HK-2 (cell line): ENCODE results near the gene IL20RB.

Source experiments
- DNase-seq: peaks from one replicate; pipeline ENCODE4 v3.0.0-alpha.2; 2018; ENCODE audit not compliant: unreplicated experiment

The IL20RB gene, protein sequence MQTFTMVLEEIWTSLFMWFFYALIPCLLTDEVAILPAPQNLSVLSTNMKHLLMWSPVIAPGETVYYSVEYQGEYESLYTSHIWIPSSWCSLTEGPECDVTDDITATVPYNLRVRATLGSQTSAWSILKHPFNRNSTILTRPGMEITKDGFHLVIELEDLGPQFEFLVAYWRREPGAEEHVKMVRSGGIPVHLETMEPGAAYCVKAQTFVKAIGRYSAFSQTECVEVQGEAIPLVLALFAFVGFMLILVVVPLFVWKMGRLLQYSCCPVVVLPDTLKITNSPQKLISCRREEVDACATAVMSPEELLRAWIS

DNA sequence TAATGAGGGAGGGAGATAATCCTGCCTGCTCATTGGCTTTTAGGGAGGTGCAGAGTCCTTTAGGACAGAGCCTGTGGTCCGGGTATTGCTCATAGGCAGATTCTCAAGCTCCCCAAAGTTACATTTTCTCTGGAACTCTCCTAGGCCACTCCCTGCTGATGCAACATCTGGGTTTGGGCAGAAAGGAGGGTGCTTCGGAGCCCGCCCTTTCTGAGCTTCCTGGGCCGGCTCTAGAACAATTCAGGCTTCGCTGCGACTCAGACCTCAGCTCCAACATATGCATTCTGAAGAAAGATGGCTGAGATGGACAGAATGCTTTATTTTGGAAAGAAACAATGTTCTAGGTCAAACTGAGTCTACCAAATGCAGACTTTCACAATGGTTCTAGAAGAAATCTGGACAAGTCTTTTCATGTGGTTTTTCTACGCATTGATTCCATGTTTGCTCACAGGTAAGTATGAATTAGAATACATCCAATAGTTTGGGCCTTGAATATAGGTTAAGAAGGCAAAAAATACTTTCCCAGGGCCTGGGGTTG lies at the start of gene IL20RB:
Gene IL20RB, plus strand, starts transcription at position 233 of the 538 bp plus-strand sequence. Its CDS starts 131 bp downstream, at position 364.
- peak; percentile 50 for DNase-seq

DNA sequence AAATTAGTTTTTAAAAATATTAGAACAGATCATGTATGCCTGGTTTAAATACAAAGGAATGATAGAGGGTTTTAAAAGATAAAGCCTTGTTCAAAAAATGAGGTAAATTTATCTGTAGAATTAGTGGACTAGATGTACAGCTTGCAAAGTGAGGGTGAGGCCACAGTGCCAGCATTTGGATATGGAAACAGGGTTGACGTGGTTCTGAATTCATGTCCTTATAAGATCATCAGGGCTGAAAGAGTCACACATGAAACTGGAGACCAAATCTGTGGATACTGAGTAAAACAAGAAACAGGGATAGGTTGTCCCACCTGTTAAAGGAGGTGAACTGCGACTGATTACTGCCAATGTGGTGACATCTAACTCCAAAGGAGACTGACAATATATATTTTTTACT lies 49.5 kb upstream of the IL20RB start:
- no peak for DNase-seq

DNA sequence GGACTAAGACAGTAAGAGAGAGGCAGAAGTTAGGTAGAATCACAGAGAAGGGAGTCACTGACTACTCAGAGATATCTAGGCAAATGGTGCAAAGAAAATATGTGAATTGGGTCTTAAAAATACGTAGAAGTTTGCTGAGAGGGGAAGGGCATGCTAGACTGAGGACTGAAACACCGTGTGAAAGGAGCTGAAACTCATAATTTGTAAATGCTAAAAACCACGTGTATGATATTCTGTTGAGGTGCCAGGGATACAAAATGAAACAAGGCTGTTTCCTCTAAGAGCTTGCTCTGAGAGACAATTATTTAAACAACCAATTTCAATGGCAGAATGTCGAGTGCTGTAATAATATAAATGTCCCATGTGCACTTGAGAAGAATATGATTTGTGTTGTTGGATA lies 48.6 kb upstream of the IL20RB start:
- DNase-seq: no peak

DNA sequence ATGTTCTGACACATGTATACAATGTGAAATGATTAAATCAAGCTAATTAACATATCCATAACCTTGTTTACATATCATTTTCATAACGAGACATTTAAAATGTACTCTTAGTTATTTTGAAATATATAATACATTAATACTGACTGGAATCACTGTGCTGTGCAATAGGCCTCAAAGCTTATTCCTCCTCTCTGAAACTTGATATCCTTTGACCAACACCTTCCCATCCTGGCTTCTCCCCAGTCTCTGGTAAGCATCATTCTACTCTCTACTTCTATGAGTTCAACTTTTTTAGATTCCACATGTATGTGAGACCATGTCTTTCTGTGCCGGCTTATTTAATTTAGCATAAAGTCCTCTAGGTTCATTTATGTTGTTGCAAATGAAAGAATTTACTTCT lies 47.1 kb upstream of the IL20RB start:
- DNase-seq: no peak

DNA sequence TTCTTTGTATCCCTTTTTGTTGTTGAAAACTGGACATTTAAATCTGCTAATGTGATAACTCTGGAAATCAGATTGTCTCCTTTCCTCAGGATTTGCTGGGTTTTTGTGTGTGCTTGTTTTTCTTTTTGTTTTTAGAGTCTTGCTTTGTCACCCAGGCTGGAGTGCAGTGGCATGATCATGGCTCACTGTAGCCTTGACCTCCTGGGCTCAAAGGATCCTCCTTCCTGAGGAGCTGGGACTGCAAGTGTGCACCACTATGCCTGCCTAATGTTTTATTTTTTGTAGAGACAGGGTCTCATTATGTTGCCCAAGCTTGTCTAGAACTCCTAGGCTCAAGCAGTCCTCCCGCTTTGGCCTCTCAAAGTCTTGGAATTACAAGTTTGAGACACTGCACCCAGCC lies 44.6 kb upstream of the IL20RB start:
- no peak for DNase-seq

DNA sequence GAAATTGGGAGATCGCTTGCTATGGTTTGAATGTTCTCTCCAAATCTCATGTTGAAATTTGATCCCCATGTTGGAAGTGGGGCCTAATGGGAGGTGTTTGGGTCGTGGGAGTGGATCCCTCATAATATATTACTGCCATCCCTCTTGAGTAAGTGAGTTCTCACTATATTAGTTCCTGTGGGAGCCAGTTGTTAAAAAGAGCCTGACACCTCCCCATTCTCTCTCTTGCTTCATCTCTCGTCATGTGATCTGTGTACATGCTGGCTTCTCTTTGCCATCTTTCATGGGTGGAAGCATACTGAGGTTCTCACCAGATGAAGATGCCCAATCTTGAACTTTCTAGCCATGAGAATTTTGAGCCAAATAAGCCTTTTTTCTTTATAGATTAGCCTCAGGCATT lies 43.0 kb upstream of the IL20RB start:
- DNase-seq: no peak

DNA sequence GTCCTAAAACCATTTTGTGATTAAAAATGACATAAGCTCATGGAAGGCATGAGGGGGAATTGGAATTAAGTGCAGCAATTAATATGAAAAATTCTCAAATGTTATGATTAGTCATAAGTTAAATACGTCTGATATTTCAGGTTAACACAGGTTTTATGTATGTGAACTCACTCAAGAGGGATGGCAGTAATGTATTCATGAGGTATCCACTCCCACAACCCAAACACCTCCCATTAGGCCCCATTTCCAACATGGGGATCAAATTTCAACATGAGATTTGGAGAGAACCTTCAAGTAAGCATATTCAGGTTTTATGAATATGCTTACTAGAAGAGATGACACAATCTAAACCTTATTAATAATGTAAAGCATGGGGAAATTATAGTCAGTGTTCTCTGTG lies 41.6 kb upstream of the IL20RB start:
- DNase-seq: no peak

DNA sequence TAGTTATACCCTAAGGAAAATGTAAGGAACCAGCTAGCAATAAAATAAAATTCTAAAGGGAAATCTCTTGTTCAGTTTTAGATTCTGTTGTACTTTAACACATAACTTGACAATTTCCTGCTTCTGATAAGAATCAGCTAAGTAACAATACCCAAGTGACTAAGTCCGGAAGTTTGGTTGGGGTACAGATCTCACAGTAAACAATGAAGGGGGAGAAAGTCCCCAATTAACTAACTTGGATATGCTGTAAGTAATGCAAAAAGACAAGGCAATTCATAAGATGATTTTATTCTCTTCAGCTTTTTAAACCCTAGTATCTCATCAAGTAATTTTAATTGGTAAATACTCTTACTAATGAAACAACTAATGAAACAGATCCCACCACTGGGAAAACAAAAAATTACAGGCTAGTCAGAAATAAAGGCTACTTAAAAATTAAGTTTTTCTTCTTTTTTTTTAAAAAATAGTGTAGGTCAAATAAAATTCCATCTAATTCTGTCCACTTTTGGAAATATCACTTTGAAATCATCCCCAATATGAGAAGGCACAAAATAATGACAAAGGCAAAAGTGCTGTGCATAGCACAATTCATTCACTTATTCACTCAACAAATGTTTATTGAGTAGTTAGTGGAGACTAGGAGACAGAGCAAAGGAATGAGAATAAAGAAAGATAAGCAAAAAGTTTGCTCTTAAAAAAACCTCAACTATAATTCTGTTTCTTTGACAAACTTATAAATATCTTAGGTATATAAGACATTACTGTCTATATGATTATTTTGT lies 37.8 kb upstream of the IL20RB start:
- DNase-seq: no peak

DNA sequence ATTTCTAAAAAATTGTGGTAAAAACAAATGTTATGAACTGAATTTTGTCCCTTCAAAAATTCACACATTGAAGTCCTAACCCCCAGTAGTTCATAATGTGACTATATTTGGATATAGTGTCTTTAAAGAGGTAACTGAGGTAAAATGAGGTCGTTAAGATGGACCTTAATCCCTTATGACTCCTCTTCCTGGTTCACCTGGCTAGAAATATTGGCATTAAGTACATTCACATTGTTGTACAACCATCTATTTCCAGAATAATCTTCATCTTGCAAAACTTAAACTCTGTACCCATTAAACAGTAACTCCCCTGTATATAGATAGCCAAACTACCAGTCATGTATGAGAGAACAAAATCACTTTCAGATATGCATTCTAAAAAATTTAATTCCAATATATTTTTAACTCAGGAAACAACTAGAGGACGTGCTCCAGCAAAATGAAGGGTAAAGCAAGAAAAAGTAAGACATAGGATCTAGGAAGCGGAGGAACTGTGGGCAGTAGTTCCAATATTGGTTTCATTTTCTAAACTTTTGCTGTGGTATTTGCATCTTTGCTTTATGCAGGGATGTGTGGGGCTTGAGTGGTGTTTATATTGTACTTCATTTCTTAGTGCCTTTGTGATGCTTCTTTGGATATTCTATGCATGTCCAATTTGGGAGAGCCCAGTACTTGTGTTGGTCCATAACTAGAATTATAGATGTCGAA lies 36.7 kb upstream of the IL20RB start:
- DNase-seq: no peak

DNA sequence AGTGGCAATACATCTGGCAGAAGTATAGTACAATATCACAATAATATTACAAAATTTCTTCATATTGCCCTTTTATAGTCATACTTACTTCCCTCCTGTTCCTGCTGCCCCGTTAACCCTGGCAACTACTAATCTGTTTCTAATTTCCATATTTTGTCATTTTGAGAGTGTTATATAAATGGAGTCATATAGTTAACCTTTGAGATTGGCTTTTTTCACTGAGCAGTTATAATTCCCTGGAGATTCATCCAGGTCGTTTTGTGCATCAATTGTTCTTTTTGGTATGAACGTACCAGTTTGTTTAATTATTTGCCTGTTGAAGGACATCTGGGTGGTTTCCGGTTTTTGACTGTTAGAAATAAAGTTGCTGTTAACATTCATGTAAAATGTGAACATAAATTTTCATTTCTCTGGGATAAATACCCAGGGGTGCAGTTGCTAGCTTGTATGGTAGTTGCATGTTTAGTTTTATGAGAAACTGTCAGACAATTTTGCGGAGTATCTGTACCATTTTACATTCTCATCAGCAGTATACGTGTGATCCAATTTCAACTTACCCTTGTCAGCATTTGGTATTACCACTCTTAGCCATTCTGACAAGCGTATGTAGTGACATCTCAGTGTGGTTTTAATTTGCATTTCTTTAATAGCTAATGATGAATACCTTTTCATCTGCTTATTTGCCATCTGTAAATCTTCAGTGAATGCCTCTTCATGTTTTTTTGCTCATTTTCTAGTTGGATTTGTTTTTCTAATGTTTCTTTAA lies 32.2 kb upstream of the IL20RB start:
- DNase-seq: no peak

DNA sequence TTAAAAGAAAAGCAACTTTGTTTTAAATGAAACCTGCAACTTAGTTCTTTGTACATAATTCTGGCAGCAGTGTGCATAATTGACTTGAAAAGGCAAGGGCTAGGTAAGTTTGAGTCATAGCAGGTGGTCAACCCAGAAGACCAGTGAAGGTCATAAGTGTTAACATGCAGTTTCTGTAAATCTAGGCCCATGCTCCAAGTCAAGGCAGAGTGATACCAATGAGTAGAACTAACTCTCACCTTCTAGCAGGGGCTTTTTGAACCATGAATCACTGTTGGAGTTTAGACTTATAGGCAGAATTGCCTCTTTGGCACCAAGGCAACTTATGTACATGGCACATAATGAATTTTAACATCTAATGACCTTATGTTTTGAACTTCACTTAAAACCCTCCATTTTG lies 29.5 kb upstream of the IL20RB start:
- no peak for DNase-seq

DNA sequence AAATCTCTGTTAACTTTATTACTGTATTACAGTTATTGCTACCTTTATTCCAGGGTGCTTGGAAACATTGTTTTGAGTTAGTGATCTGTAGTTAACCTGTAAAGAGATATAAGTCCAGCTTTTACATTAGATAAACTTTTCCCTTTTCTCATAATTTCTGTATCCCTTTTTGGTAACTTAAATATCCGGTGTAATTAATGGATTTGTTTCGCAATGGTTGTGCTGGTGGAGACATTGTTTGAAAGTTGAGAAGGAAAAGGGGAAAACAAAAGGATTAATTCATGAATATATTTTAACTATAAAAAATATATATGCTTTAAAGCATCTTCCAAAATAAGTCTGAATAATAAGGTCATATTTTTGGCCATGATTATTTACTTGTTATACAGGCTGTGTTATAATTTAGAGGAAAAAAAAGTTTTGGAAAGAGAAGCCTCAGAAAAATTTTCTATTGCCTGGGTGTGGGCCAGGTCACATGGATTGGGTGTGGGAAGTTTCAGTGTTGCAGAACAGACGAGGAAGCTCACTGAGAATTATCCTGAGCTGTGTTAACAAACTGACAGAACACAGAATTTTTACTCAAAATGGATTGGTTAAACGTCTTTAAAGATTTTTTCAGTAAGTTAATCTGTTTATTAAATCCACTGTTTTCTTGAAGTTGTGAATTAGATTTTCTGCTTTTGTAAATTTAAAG lies 27.7 kb upstream of the IL20RB start:
- no peak for DNase-seq

DNA sequence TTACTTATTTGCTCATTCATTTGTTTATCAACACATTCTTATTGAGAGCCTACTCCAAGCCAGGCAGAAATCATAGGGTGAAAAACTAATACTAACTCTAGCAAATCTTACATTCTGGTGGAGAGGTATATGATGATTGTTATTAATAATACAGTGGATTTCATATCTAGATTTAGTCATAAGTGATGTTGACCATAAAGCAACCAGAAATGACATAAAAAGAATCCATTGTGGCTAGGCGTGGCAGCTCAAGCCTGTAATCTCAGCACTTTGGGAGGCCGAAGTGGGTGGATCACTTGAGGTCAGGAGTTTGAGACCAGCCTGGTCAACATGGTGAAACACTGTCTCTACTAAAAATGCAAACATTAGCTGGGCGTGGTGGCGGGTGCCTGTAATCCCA lies 26.2 kb upstream of the IL20RB start:
- DNase-seq: no peak

DNA sequence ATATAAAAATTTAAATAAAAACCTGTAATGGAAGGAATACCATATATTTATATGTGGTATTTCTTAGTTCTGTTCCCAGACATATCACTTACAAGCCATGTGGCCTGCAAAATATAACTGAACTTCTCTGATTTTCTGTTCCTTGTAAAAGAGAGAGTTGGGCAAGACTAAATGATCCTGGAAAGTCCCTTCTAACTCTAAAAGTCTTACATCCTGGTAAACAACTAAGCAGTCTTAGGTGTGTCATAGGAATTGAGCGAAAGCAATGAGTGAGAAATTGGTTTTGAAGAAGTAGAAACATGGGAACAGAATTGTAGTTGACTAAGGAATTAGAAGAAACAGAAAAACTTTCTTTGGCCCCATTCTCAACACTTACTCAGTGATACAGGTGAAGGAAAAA lies 25.3 kb upstream of the IL20RB start:
- no peak for DNase-seq

DNA sequence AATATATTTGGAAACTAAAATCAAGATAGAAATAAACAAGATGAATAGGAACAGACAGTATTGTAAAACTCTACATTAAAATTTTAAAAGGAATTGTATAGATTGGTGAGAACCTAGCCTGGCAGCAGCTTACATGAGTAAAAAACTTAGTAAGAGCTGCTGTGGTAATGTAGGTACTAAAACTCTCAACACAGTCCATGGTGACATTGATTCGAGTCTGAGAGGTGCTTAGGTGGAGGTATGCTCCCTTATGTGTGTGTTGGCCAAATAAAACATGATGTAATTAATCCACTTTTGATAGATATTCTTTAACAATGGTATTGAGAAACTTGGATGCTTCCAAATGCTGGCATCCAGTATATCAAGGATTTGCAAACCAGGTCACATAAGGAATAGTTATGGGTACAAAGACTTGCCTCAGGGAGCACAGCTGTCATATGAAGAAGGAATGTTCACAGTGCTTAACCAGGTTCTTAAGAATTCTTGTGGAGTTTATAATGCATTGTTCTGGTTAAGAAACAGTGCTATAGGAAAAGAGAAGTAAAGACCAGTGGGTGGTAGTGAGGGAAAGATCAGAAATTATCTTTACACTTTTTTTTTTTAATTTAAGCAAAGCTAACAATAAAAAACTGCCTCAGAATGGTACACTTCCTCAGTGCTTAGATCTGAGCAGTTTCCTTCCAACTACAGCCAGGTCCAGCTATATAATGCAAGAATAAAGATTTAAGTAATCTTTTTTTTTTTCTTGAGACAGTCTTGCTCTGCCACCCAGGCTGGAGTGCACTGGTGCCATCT lies 24.6 kb upstream of the IL20RB start:
- DNase-seq: no peak

DNA sequence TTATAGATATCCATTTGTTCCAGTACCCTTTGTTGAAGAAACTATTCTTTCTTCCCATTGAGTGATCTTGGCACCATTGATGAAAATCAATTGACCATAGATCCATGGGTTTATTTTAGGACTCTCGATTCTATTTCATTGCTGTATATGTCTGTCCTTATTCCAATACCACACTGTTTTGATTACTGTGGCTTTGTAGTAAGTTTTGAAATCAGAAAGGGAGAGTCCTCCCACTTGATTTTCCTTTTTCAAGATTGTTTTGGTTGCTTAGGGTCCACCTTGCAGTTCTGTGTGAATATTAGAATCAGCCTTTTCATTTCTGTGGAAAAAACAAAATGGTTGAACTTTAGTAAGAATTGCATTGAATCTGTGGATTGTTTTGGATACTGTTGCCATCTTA lies 20.6 kb upstream of the IL20RB start:
- no peak for DNase-seq

DNA sequence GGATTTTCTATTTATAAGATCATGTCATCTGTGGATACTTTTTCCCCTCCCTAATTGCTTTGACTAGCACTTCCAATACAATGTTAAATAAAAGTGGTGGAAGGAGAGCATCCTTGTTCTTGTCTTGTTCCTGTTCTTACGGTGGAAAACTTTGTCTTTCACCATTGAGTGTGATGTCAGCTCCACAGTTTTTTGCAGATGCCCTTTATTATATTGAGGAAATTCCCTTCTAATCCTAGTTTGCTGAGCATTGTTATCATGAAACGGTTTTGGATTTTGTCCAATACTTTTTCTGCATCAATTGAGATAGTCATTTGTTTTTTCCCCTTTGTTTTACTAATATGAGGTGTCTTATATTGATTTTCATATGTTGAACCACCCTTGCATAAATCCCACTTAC lies 19.9 kb upstream of the IL20RB start:
- DNase-seq: no peak

DNA sequence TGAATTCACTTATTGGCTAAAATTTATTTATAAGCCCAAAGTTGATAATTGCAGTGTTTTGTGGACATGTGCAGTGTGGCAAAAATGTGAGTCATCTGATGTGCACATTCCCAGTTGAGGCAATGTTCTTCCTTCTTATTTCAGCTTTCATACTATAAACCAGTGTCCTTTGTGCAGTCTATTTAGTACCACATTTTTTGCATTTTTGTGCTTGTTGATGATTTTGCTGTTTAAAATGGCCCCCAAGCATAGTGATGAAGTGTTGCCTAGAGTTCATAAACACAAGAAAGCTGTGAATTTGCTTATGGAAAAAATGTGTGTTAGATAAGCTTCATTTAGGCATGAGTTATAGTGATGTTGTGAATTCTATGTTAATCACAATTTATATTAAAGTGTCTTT lies 19.4 kb upstream of the IL20RB start:
- no peak for DNase-seq

DNA sequence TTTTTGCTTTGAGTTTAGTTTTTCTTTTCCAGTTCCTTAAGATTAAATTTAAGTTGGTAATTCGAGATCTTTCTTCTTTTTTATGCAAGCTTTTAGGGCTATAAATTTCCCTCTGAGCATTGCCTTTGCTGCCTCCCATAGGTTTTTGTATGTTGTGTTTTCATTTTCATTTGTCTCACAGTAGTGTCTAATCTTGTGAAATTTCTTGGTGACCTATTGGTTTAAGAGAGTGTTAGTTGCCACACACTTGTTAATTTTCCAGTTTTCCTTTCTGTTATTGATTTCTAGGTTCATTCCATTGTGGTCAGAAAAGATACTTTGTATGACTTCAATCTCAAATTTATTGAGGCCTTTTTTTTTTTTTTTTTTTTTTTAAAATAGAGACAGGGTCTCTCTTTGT lies 18.3 kb upstream of the IL20RB start:
- DNase-seq: no peak

DNA sequence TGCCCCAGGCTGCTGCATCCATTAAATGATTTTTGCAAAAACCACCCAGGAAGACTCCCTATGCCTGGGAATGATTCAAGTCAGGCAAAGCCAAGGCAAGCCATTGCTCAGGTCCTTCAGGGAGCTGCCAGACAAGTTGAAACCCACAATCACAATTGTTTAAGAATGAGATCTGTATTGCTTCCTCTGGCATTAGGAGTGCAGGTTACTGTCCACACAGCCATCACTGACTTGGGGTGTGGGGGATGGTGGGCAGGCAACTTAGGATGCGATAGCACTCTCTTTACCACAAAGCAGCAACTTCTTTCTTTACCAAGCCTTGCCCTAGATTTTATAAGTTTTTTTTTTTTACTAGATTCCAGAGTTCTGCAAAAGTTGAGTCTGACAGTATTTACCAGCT lies 15.0 kb upstream of the IL20RB start:
- no peak for DNase-seq
